HG03064 (cell line): ENCODE measurements around the gene HECTD4.
"Not testable (repeated sequence)": the region's sequence is repeated elsewhere in the genome, so short reads cannot be mapped to it uniquely, and the experiment has no call there.

Experiments used
- ATAC-seq: cut with Tn5 transposase; IDR thresholded peaks from one replicate; pipeline ENCODE4 v1.9.1; 2021; ENCODE audit warnings: low read depth; ENCODE audit not compliant: unreplicated experiment

HECTD4 gene, protein sequence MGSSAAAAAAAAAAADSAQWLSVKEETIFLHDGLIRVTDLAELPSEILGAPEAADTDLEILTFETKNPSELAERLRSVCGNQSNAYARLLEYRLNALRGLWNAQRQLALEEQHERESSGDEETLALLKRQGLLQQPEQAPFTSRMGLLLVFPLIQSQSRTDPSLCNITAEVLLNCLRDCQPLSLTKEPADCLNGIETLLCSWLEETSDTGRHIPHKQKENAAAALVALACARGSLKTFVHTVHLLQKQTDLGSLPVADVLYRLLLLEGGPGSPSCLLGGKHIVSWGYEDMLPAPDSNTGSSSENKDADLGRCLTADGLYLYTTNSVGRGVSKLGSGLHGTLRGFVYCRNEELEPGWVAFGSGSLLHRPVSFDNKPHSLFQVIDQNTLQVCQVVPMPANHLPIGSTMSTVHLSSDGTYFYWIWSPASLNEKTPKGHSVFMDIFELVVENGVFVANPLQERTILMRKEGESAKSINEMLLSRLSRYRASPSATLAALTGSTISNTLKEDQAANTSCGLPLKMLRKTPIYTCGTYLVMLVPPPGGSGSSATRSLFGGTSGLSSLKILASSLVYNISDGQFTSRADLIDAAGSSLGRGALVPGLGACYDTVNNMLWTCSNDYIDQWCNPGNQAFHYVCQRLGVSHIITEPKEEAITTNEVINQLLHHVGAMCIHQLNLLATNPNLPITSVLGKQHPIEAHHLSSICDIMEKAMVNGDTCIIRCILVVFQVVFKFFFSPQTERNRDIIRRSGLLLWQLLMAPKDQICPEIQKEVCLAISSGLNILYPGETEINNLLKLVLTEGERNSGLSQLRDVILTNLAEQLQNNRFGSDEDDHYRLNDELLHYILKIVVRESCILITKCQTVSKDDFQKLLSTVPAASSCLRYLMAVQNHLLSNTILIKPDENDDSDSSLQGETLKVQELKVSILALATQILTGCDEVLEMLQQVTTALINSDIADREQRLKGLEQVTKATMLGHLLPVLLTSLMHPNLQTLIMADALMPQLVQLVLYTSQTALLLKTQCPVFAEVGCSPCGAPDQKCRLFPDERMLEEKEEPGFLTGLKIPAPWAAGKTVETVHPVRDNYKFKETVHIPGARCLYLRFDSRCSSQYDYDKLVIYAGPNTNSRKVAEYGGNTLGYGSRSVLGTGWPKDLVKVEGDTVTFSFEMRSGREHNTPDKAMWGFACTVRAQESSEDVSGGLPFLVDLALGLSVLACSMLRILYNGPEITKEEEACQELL (N-terminal part only)

DNA sequence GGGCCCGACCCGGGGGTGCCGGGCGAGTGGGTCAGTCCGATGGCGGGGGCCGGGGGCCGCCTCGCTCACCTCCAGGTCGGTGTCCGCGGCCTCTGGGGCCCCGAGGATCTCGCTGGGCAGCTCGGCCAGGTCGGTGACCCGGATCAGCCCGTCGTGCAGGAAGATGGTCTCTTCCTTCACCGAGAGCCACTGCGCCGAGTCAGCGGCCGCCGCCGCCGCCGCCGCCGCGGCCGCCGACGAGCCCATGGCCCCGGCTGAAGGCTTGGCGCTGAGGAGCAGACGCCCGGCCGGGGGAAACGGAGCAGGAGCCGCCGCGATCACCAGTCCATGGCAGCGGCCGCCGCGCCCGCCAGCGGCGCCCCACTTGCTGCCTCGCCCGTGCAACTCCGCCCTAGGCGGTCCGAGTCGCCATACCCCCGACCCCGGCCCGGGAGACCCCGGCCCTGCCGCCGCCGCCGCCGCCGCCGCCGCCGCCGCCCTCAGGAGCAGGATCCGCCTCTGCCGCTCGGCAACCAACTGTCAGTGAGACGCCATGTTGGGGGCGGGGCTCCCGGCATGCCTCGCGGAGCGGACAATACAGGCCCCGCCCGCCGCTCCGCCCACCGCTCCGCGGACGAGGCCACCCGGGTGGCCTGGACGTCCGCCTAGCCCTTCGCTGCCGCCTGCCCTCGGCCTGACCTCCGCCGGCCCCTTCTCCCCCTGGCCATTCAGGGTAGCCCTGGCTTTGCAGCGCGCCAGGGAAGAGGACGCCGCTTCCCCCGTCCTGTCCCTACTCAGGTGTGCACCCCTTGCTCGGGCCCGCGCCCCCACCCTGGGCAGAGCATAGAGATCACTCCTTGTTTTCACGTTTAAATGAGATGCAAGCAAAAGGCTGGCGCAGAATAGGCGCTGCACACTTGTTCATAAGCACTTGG lies at the start of gene HECTD4:
TSS of gene HECTD4 (minus strand) at position 549 of the 914 bp plus-strand sequence. CDS start at position 246, 303 bp downstream.
- peak; percentile 91 for ATAC-seq

DNA sequence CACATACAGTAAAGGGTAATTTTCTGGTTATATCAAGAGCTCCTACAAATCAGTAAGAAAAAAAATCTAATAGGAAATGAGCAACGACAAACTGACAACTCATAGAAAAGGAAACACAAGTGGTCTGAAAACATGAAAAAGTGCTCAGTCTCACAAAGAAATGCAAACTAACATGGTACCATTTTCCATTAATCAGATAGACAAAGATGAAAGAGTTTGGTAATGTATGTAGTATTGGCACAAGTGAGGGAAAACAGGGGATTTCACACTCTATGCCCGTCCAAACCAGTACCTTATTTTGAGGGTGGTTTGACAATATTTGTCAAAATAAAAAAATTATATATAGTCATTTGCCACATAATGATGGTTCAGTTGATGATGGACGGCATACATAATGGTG lies 49.7 kb upstream of the HECTD4 start:
- ATAC-seq = no peak

DNA sequence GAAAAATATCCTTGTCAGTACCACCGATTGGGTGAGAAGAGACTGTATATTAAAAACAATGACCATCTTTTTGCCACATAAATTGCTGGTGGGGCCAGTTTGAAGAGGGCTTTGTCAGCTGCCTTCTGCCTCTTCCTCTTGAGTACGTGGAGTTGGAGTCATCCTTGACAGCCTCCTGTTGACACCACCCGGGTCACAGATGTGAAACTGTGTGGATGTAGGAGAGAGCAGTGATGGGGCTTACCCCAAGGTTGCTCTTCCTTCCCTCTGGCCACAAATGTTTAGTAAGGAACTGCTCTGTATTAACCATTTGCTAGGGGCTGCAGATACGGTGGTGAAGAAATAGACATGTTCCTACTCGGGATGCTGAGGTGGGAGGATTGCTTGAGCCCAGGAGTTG lies 48.7 kb upstream of the HECTD4 start:
- no peak for ATAC-seq

DNA sequence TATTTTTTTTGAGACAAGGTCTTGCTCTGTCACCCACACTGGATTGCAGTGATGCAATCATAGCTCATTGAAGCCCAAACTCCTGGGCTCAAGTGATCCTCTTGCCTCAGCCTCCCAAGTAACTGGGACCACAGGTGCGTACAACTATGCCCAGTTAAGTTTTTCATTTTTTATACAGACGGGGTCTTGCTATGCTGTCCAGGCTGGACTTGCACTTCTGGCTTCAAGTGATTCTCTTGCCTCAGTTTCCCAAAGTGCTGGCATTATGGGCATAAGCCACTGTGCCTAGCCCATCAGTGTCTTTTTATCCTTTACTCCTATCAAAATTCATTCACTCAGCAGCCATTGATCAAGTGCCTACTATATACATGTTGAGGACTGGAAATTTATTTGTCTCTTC lies 45.5 kb upstream of the HECTD4 start:
- no peak for ATAC-seq

DNA sequence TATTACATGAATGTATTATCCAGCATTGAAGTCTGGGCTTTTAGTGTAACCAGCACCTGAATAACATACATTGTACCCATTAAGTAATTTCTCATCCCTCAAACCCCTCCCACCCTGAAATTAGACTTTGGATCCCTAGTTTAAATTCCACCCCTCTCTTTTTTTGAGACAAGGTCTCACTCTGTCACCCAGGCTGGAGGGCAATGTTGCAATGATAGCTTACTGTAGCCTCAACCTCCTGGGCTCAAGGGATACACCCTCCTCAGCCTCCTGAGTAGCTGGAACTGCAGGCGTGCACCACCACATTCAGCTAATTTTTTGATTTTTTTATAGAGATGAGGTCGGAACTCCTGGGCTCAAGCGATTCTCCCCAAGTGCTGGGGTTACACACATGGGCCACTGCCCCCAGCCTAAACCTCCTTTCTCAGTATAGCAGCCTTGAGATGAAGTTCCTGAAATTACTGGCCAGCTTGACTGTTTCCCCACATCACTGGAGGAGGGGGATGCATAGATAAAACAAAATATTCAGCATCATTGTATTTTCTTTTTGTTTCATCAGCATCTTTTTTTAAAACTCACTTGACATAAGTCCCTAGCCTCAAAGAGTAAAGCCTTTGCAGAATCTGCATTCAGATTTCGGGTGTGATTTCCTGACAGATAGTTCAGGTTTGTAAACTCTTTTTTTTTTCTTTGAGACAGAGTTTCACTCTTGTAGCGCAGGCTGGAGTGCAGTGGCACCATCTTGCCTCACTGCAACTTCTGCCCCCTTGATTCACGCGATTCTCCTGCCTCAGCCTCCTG lies 43.6 kb upstream of the HECTD4 start:
- ATAC-seq = no peak

DNA sequence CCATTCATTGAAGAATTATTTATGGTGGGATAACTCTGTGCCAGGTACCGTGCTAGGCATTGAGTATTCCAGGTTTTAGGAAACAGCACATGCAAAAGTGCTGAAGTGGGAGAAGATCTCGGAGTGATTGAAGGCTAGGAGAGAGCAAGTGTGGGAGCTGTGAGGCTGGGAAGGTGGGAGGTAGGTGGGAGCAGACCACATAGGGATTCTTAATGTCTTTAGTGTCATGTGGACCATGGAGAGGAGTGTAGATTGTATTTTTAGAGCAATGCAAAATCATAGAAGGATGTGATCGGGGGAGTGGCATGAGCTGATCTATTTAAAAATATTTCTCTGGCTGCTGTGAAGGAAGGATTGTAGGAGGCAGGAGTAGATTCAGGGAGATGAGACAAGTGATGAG lies 41.9 kb upstream of the HECTD4 start:
- no peak for ATAC-seq

DNA sequence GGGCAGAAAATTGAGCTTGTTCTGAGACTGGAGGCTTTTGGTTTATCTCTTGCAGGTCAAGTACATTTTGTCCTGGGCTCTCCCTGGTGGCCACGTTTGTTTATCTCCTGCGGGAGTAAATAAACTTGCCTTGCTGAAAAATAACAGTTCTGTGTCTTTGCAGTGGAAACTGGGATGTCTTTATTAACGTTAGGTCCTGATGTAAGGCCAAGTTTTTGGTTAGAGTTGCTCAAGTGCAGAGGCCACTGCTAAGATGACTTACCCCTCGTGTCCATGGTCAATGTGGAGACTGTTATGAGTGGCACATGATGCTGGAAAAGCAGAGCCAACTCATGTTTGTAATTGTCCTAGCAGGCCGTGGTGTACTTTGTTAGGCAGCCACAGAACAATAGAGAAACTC lies 40.3 kb upstream of the HECTD4 start:
- no peak for ATAC-seq

DNA sequence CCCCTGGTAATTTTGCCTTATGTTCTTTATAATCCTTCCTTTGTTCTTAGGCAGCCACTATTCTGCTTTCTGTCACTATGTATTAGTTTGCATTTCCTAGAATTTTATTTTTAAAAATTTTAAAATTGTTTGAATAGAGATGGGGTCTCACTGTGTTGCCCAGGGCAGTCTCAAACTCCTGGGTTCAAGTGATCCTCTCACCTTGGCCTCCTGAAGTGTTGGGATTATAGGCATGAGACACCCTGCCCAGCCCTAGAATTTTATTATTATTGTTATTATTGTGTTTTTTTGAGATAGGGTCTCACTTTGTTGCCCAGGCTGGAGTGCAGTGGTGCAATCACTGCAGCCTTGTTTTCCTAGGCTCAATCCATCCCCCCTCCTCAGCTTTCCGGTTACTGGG lies 39.1 kb upstream of the HECTD4 start:
- ATAC-seq = no peak

DNA sequence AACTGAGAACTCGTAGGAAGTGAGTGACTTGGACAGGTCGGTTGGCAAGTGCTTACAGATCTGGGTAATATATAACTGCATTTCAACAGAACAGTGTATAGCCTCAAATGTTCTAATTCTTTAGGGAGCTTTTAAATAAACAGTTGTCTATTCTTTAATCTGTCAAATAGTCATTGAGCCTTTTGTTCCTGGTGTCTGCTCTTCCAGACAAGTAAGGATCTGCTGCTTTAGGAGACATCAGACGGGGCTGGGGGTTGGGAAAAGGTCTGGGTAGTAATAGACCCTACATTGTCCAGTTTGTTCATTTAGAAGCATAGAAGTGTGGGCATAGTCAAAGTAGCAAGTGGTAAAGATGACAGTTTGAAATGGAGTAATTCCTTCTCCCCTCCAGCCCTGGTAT lies 38.5 kb upstream of the HECTD4 start:
- no peak for ATAC-seq

DNA sequence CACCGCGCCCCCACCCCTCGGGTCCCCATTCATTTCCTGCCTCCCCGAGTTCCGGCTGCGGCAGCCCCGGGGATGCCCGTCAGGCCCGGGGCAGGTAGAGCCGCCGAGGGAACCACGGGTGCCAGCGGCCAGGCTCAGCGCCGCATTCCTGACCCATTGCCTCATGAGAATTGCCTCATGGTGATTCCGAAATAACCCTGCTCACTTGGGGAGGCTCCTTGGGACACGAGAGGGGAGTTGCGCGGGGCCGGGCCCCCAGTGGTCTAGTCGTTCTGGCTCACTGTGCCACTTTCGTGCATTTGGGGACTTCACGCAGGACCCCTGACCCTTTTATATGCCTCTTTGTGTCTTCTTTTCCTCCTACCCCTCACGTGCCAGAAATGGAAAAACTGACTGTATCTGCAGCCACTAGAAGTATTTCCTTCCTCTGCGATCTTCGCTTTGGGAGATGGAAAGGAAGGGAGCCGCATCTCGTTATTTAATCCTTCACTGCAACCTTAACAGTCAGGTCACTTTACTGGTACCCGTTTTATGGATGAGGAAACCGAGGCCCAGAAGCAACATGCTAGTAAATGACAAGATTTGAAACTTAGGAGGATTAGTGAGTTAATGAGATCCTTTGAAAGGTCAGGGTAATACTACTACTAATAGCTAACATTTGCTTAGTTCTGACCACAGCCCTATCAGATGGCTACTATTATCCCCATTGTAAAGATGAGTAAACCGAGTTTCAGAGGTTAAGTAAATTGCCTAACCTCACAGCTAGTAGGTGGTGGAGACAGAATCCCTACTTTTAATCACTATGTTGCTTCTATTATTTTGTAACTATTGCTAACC lies 37.3 kb upstream of the HECTD4 start:
- ATAC-seq = peak; percentile 50

DNA sequence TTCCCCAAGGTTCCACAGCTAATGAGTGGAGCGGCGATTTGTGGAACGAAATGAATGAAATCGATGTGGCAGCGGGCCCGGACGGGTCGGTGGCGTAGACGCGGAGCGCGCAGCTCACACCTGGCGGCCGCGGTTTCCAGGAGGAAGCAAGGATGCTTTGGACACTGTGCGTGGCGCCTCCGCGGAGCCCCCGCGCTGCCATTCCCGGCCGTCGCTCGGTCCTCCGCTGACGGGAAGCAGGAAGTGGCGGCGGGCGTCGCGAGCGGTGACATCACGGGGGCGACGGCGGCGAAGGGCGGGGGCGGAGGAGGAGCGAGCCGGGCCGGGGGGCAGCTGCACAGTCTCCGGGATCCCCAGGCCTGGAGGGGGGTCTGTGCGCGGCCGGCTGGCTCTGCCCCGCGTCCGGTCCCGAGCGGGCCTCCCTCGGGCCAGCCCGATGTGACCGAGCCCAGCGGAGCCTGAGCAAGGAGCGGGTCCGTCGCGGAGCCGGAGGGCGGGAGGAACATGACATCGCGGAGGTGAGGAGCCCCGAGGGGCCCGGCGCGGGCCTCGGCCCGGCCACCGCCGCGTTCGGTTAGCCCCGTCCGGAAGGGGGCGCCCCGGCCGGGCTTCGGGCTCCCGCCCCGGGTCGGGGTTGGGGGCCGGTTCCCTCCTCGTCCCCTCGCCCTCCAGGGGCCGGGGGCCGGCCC lies 36.5 kb upstream of the HECTD4 start, which contains the start of gene PTPN11:
TSS of gene PTPN11 (plus strand) at position 340 of the 689 bp plus-strand sequence. CDS start at position 505, 165 bp downstream.
- peak; percentile 60 for ATAC-seq

DNA sequence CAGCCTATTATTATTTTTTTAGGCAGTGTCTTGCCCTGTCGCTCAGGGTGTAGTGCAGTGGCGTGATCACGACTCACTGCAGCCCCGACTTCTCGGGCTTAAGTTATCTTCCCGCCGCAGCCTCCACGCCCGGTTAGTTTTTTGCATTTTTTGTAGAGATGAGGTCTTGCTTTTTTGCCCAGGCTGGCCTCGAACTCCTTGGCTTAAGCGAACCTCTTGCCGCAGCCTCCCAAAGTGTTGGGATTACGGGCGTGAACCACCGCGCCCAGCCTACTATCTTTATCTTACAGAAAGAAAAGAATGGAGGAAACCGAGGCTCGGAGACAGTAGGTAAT lies 36.0 kb upstream of the HECTD4 start:
- peak; percentile 24 for ATAC-seq

DNA sequence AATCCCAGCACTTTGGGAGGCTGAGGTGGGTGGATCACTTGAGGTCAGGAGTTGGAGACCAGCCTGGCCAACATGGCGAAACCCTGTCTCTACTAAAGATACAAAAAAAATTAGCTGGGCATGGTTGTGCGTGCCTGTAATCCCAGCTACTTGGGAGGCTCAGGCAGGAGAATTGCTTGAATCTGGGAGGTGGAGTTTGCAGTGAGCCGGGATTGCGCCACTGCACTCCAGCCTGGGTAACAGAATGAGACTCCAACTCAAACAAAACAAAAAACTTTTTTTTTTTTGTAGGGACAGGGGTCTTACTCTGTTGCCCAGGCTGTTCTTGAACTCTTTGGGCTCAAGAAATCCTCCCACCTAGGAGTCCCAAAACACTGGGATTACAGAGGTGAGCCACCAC lies 33.2 kb upstream of the HECTD4 start:
- not testable (repeated sequence) for ATAC-seq

DNA sequence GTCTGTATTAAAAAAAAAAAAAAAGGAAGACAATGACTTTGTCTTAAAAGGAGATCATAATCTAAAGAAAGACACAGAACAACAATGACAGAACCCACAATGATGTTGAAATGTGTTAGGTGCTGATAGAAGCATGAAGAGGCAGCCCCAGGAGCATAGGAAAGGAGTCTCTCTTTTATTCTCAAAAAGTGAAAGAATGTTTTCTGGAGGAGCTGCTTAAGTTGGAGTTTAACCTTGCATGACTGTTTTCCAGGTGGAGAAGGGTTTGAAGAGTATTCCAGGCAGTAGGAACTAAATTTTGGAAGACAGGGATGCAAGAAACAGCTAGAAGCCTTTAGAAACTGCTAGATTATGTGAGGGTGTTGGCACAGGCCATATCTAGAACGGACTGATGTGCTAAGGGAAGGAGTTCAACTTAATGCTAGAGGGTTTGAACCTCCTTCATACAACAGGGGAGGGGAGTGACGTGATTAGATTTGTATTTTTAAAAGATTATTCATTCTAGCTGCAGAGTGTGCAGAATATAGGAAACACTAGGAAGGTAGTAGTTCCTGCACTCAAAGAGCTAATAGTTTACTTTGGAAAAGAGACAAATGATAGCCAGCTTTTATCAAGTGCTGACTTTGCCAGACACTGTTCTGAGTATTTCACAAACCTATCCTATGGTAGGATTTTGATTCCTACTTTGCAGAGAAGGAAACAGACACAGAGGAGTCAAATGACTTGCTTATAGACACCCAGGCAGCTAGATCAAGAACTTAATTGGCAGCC lies 31.8 kb upstream of the HECTD4 start:
- no peak for ATAC-seq

DNA sequence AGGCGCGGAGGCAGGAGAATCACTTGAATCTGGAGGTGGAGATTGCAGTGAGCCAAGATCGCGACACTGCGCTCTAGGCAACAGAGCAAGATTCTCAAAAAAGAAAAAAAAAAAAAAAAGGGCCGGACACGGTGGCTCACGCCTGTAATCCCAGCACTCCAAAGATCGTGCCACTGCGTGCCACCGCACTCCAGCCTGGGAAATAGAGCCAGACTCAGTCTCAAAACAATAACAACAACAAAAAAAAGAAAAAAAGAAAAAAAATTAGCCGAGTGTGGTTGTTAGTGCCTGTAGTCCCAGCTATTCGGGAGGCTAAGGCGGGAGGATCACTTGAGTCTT lies 27.6 kb upstream of the HECTD4 start:
- no peak for ATAC-seq

DNA sequence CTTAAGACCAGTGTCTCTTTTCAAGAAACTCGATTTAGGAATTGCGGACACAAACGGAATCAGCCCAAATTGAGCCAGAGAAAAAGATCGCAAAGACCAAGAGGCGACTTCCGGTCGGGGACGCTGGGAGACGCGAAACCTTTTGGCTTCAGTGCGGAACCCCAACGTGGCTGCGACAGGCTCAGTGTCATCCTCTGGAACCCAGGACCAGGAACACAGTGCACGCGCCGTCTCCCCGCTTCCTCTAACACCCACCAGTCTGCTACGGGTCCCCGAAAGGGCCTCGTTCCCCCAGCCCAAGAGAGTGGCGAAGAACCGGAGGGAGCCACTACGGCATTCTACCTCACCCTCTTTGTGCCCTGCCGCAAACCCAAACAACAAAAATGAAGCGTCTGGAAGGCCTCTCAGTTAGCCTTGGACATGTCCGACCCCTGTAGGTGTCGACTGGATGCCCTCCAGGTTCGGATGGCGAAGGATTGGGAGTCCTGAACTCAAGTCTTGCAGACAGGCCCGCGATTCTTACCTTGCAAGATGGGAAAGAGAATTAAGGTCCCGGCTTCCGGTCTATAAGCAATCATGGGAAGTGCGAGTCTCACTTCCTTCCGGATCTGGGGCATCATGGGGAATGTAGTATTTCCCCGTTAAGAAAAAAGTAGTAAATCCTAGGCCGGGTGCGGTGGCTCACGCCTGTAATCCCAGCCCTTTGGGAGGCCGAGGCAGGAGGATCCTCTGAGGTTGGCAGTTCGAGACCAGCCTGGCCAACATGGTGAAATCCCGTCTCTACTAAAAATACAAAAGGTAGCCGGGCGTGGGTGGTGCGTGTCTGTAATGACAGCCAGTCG lies 27.1 kb upstream of the HECTD4 start, which contains the start of gene RPL6:
TSS of gene RPL6 (minus strand) at position 542 of the 842 bp plus-strand sequence. CDS start 949 bp downstream, outside the sequence.
- ATAC-seq = peak; percentile 85
